Measurements from ENCODE around the gene DEFB129. TPM values are rescaled to one million over a fixed set of nuclear protein-coding genes. Genes with fewer than 3 reads are reported as not detected.

DEFB129 gene
- total RNA-seq, 1 experiment from 2014 or later = not detected

- H3K4me3 Mint-ChIP-seq = no peak overlapping the region
- Histone ChIP-seq H3K27ac (ENCODE audit: insufficient read length, low read depth, low read length) (no peak overlapping the region), H3T11ph (ENCODE audit: low read length) (no peak overlapping the region), H3K9me3 (ENCODE audit: control insufficient read depth, low read depth, low read length) (no peaks in the 10 kb centered on the region), H3K18ac (ENCODE audit: insufficient read length, low read depth, low read length) (no peak overlapping the region), H2BK120ac (ENCODE audit: low read depth, low read length, poor library complexity, severe bottlenecking) (no peak overlapping the region), H3K23me2 (ENCODE audit: insufficient read length, low read depth, low read length, poor library complexity, severe bottlenecking) (no peaks in the 10 kb centered on the region), H4K91ac (ENCODE audit: insufficient read length, low read depth, low read length) (no peak overlapping the region), H2AK5ac (ENCODE audit: insufficient read length, low read length) (no peak overlapping the region), H3K4me2 (ENCODE audit: insufficient read depth, insufficient read length, low read length) (no peak overlapping the region), H3K23ac (ENCODE audit: insufficient read length, low read depth, low read length) (no peak overlapping the region), H3K14ac (ENCODE audit: insufficient read depth, low read length) (no peak overlapping the region), H3K4me1 (ENCODE audit: insufficient read depth, low read length) (no peaks in the 10 kb centered on the region), H2BK15ac (ENCODE audit: low read depth, low read length) (no peak overlapping the region), H4K8ac (replicated peaks; ENCODE audit: insufficient read length, low read depth, low read length) (no peak overlapping the region), H2BK5ac (ENCODE audit: insufficient read length, low read length) (no peak overlapping the region), H4K20me1 (ENCODE audit: control insufficient read depth, insufficient read depth, insufficient read length) (no peaks in the 10 kb centered on the region), H3K27me3 (ENCODE audit: insufficient read depth, low read length) (peaks cover 5% of the 10 kb centered on the region; the same call in 1 of the 2 replicates), H3K56ac (ENCODE audit: insufficient read length, low read depth, low read length) (no peak overlapping the region), H3K9ac (ENCODE audit: extremely low read depth, insufficient read length, low read length) (no peak overlapping the region), H2BK12ac (ENCODE audit: insufficient read length, low read depth, low read length) (no peak overlapping the region), H2AFZ (ENCODE audit: low read length) (no peak overlapping the region), H3K79me2 (ENCODE audit: insufficient read depth, low read length) (no peaks in the 10 kb centered on the region), H4K5ac (ENCODE audit: insufficient read length, low read depth, low read length) (no peak overlapping the region), H2BK20ac (ENCODE audit: low read depth, low read length, poor library complexity, severe bottlenecking) (no peak overlapping the region), H3K79me1 (ENCODE audit: insufficient read depth, low read depth, low read length, poor library complexity, severe bottlenecking) (no peaks in the 10 kb centered on the region), H3K4ac (ENCODE audit: low read depth, low read length) (no peak overlapping the region)
- no peaks in the 10 kb centered on the region for H3K36me3 Mint-ChIP-seq (ENCODE audit: insufficient read depth in 1 of 3, low read depth in 3 of 3)
- H3K9me3 Mint-ChIP-seq = peaks cover 4 to 7% of the 10 kb centered on the region in 2 experiments; a peak in 3 of 5 replicates
- H3K27me3 Mint-ChIP-seq (ENCODE audit: low read depth) = peaks cover 94% of the 10 kb centered on the region
- peaks cover 2 to 3% of the 10 kb centered on the region in 2 experiments; a peak in 2 of 4 replicates for H3K4me1 Mint-ChIP-seq
- no peak overlapping the region for H3K27ac Mint-ChIP-seq
- DNase-seq = no peak
- TF ChIP-seq, protein P1, sequence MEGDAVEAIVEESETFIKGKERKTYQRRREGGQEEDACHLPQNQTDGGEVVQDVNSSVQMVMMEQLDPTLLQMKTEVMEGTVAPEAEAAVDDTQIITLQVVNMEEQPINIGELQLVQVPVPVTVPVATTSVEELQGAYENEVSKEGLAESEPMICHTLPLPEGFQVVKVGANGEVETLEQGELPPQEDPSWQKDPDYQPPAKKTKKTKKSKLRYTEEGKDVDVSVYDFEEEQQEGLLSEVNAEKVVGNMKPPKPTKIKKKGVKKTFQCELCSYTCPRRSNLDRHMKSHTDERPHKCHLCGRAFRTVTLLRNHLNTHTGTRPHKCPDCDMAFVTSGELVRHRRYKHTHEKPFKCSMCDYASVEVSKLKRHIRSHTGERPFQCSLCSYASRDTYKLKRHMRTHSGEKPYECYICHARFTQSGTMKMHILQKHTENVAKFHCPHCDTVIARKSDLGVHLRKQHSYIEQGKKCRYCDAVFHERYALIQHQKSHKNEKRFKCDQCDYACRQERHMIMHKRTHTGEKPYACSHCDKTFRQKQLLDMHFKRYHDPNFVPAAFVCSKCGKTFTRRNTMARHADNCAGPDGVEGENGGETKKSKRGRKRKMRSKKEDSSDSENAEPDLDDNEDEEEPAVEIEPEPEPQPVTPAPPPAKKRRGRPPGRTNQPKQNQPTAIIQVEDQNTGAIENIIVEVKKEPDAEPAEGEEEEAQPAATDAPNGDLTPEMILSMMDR (conservative IDR thresholded peaks at IDR 0.05) = no peak
- WGBS (ENCODE audit: extremely low coverage, insufficient read length, low lambda C conversion rate) = no CpG with 5 or more reads among the region's 2 CpGs
Measured at GRCh38 chr20:242905-243304, 15.8 kb downstream of the DEFB129 start.

All from H9 (cell line).